GM19099 (cell line): ENCODE measurements around the gene GLYAT.

Experiments
- POLR2A ChIP-seq: IDR thresholded peaks from 3 replicates; pipeline ENCODE4 v1.6.1; 2011; ENCODE audit warnings: low read depth; ENCODE audit not compliant: insufficient read length; ENCODE audit errors: extremely low read depth

The GLYAT gene

DNA sequence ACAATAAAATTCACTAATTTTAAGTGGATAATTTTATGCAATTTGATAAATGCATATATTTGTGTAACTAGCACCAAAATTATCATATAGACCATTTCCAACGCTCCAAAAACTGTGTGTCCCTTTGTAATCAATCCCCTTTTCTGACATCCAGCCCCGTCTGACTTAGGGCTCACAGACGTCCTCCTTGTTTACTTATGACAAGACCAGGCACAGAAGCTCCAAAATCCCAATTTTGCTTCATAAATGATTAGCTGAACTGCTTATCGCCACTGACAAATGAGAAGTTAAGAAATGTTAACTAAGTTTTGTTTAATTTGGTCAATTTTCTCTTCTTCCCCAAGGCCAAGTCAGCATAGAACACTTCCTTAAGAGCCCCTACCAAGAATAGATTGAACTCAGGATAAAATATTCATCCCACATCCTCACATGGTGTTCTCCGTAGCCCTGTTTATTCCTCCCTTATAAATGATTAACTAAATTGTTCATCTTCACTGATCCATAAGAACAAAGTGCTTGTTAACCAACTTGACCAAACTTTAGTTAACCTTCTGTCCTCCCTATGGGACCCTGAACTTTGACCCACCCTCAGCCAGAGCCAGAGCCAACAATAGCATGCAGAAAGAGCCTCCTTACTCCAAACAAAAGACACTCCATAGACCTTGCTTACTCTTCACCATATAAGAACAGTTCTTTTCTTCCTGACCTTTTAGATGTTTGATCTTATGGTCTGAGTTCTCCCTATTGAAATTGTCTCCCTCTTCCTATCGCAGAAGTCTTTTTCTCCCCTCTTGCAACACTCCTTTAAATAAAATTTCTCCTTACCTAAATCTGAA, 30.8 kb upstream of the GLYAT start:
- no peak for TF ChIP-seq POLR2A

DNA sequence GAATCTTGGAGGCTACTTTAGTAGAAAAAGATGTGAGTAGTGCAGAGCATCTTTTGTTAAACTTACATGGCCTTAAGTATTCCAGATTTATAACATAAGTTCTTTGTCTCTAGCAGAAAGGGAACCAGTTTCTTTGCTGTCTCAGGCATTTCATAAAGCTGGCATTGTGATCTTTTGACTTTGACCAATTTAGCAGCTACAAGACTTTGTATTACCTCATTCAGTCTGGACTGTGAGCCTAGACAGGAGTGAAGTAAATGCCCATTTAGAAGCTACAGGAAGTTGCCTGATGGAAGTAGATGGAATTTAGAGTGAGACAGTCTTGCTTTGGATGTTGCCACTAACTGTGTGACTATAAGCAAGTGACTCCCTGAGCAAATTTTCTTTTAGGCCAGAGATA, 25.7 kb upstream of the GLYAT start:
- no peak for TF ChIP-seq POLR2A

DNA sequence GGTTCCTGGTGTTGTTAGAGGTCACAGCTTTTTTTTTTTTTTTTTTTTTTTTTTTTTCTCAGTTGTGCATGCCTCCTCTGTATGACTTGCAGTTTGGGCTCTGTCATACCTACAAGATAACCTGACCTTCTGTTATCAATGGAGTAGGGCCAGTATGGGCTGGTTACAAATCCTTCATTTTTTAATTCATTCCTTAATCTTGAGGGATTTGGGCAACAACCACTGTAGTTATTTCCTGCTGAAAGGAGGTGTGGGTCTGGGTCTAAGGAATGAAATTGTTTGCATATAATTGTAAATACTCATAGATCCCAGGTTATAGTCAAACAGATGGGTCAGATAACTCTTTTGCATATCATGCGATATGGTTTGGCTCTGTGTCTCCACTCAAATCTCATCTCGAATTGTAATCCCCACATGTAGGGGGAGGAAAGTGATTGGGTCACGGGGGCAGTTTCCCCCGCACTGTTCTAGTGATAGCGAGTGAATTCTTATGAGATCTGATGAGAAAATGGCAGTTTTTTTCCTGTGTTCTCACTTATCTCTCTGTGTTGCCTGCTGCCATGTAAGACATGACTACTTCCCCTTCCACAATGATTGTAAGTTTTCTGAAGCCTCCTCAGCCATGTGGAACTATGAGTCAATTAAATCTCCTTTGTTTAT, 14.1 kb upstream of the GLYAT start:
- no peak for TF ChIP-seq POLR2A

DNA sequence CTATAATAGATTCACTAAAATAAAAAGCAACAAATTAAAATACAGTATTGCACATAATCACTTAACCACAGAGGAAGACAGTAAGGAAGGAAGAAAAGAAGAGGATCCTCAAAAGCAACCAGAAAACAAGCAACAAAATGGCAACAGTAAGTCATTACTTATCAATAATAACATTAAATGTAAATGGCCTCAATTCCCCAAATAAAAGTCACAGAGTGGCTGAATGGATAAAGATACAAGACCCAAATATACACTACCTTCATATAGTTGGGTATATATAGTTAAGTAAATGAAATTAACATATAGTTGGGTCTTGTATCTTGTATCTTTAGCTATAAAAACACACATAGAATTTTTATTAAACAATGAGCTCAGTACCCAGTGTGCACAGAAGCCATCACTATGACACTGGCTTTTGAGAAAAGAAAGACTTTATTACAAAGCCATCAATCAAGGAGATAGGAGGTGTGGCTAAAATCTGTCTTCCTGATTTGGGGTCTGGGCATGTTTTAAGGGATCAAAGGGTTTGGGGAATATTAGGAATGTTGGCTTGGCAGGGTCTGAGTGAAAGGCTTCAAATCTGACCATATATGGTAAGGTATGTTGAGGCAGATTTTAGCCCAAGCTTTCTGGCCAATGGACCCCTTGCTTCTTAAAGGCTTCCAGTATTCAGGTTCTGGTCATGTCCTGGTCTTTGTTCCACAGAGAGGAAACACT, 13.4 kb upstream of the GLYAT start:
- TF ChIP-seq POLR2A = no peak

DNA sequence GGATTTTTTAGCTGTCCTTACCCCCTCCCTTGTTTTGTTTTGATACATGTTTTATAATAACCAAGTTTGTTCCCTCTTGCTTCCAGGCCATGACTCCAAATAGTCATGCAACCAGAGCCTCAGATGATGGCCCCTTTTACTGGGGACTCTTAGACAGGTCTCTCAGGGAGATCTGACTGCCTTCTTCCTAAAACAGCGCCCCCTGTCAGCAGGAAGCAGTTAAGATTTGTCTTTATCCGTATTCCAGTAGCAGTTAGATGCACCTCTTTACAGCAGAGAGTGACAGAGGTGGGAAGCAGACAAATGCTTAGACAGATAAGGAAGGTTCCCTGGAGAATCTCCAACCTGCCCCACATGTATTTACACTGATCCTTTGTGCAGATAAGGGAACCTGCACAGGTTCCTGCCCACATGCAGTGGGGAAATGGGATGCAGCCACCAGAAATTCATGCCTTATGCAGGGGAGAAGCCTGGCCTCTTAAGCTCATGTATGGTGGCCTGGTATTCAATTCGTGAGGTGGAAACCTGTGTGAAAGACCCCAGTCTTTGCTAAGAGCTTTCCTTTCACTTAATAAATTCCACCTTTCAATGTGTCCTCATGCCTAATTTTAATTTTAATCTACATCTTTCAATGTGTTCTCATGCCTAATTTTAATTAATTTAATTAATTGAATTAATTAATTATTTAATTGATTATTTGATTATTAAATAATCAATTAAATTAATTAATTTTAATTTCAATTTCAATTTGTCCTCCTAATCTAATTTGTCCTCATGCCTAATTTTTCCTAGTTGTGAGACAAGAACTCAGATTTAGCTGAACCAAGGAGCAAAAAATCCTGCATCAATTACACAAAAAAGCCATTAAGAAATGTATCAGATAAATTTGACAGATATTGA, 11.5 kb upstream of the GLYAT start:
- TF ChIP-seq POLR2A = no peak

DNA sequence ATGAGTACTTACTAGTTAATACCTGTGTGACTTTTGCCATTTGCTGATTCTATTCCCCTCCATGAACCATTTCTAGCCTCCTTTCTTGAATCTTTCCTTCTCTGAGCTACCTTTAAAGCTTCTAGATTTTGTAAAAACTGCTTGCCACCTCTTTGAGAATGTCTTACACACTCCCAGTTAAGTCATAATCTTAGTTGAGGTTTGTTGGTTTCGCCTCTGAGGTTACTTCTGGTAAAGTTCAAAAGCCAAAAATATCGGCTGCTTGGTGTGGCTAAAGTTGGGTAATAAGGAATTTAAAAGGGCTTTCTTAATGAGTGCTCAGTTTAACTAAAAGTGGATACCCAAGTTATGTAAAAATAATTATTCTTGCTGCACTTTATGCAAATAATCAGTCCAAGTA, 10.4 kb upstream of the GLYAT start:
- TF ChIP-seq POLR2A = no peak

DNA sequence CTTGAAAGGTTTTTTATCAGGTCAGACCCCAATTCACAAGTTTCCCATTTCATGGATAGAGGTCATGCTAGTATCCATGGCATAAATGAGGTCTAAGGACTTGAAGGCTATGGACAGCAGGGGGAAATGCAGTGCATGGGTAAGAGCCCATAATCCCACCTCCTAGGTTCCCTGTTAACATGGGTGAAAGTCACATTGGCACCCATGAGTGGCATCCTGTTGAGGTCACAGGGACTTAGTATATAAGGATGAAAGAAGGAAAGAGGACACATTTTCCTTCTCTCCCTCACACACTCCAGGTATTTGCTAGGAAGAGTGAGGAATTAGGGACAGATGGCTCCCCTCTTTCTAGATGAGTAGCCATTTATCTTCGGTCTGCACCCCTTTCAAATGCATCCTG, 9.4 kb upstream of the GLYAT start:
- TF ChIP-seq POLR2A = no peak

DNA sequence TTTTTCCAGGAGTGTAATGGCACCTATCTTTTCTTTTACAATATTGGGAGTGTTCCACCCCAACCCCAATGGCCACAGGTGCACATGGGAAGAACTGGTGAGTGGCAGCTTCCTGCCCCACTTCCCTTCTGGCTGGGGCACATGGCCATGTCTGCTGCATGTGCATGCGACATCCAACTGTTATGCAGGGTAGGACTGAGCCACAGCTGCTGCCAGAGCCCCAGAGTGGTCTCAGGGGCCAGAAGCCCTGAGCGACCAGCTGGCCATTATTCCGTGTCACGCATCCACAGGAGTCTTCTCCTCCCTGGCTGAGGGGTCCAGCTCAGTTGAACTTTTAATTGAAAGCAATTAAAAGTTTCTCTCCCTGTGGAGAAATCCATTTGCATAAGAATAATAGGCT, 8.7 kb upstream of the GLYAT start:
- no peak for TF ChIP-seq POLR2A

DNA sequence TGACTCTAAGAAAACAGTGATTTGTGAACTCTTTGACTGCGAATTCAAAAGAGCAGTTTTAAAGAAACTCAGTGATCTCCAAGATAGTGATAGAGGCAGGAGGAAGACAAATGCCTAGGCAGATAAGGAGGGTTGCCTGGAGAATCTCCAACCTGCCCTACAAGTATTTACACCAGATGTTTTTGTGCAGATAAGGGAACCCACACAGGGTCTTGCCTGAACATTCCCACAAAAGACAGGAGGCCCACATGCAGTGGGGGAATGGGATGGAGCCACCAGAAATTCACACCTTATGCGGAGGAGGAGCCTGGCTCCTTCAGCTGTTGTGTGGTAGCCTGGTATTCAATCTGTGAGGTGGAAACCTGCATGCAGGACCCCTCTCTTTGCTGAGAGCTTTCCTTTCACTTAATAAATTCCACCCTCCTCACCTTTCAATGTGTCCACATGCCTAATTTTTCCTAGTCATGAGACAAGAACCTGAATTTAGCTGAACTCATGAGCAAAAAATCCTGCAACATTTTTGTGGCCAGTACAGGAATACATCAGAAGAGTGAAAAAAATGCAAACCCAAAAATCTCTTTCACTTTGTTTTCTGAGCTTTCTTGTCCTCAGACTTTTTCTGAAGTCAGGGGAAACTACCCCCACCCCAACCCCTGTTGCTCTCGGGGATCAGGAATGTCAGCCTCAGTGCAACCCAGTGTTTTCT, 8.1 kb upstream of the GLYAT start:
- no peak for TF ChIP-seq POLR2A

DNA sequence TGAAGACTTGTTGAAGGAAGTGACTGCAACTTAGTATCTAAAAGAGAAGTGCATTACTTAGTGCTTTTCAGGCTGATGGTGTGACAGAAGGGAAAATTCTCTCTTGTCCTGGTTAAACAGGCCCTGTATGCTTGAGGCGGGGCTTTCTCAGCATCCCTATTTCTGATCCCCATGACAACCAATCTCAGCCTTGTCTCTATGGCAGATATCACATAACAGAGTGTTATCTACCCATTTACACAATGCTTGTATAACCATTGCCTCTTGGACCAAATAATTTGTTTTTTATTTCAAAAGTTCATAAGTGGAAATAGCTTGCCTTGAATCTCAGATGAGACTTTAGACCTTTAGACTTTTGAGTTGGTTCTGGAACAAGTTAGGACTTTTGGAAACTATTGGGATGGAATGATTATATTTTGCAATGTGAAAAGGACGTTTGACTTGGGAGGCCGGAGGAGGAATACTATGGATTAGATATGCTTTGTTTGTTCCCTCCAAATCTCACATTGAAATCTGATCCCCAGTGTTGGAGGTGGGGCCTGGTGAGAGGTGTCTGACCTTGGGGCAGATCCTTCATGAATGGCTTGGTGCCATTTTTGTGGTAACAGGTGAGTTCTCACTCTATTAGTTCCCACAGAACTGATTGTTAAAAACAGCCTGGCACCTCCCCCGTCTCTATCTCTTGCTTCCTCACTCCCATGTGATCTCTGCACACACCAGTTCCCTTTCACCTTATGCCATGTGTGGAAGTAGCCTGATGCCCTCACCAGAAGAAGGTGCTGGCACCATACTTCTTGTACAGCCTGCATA, 3.1 kb upstream of the GLYAT start:
- TF ChIP-seq POLR2A = no peak

DNA sequence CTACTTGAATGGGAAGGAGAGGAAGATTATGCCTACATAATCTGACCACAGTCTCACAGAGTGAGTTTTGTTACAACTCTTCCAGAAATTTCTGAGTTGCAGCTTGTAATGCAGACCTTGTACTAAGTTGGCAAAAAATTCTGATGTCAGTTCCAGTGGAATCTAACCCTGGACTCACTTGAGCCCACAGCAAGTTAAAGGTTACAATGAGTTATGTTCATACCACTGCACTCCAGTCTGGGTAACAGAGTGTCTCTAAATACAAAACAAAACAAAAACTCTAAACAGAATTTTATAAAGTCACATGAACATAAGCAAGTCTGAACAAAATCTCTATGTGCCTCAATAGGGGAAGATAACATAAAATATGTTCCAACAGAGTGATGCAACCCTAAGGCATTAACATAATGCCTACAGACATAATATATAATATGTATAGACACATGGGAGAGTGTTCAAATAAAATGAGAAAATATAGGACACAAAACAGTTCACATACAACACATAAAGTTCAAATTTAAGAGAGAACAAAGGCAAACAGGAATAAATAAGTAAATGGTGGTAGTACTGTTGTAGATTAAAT, 1.1 kb downstream of the GLYAT start:
- TF ChIP-seq POLR2A = no peak

DNA sequence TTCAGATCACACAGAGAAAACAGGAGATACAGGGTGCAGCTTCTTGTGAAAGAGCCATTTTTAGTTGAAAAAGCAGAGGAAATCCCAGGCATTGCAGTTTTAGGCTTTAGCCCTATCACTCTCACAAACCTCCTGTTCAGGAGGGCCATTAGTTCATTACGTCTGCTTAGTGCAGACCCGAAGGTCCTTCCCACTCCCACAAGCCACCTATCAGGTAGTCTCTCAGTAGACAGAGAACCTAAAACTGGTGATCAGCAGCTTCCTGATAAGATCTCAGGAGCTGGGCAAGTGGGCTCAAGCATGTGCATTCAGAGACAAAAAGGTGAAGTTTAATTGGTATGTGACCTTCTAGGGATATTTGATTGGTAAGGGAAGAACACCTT, 4.3 kb downstream of the GLYAT start:
- TF ChIP-seq POLR2A = no peak

DNA sequence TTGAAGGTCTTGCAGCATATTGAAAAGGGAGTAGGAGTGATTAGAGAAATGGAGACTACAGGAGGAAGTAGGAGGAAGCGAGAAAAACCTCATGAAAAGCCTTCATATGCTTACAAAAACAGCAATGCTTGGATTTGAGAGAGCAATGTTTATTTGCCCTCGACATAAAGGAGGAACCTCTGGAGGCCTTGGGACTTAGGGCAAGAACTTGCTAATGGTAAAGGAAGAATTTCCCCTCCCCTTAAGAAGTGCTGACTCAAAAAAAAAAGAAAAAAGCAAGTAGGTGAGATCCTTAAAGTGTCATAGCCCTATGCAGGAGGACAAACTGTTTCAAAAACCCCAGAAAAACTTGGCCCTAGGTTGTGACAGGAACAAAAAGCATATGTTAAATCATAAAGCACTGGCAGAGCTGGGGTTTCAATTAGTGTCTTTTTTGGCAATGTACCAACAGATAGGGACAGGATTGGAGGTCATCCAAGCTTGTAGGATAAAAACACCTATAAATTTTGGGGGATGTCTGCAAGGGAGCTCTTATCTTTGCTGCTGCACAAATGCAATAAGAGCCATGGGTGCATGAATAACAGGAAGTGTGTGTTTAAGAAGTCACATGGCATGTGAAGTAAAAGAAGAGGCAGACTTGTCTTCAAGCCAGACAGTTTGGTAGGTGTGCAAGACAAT, 4.9 kb downstream of the GLYAT start:
- no peak for TF ChIP-seq POLR2A
